GM19452 (cell line): ENCODE data around the gene BCL2L11.

Source experiments
- ATAC-seq: cut with Tn5 transposase; IDR thresholded peaks from one replicate; pipeline ENCODE4 v1.9.1; 2021; ENCODE audit not compliant: unreplicated experiment

BCL2L11 gene

GRCh38 chr2:111189106-111189505, 68.4 kb downstream of the BCL2L11 start:
- ATAC-seq = no peak

DNA sequence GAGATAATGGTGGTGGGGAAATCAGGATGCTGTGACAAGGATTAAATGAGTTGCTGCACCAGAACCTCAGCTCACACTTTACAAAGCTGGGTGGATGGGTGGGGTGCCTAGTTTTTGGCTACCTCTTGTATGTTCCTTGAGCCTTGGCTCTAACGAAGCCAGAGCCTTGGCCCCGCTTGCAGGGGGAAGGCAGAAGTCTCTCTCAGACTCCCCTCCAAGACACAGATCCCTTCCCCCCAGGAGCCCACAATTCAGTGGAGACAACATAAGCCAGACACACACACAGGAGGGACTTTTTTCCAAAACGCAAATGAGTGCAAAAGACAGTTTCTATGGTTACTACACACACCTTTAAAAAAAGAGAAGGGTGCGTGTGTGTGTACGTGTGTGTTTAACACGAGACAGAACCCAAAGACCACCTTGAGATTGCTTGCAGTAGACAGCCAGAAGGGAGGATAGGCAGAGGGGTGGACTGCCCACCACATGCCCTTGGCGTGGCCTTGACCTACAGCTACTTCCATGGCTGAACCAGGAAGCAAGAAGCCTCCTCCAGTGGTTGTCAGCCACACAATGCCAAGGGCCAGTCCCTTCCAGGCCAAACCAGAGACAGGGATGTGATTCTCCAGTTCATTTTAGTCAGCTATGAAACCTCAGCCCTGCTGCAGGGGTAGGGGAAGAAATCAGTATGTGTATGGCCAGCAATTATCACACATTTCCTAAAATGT, 70.3 kb downstream of the BCL2L11 start:
- no peak for ATAC-seq

GRCh38 chr2:111191877-111192276, 71.2 kb downstream of the BCL2L11 start:
- no peak for ATAC-seq

- no peak for ATAC-seq
Measured at GRCh38 chr2:111192776-111193368, 72.2 kb downstream of the BCL2L11 start.

DNA sequence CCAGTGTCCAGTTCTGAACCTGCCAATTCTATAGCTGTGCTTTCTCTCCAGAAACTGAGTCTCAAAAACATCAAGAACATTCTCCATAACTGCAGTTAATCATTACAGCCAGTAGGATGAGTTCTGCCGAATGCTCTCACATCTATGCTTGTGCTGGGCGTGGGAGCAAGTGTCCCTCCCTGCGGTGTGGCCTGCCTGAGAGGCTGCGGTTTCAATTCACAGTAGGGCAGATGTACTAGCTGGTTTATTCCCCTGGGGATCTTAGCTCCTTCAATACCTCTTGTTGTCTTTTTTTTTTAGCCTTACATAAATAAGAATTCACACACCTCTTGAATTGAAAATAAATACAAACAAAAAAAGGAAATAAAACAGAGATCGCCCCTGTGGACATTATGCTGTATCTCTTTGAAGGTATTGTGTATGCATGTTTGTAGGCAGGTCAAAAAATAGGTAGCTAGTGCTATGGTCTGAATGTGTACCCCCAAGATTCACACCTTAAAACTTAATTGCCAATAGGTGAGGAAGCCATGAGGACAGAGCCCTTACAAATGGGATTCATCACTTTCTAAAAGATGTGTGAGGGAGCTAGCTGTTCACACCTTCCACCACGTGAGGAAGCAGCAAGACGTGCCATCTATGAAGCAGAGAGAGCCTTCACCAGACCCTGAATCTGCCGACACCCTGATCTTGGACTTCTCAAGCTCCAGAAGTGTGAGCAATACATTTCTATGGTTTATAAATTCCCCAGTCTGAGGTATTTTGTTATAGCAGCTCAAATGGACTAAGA, 74.3 kb downstream of the BCL2L11 start:
- peak; percentile 77 for ATAC-seq

DNA sequence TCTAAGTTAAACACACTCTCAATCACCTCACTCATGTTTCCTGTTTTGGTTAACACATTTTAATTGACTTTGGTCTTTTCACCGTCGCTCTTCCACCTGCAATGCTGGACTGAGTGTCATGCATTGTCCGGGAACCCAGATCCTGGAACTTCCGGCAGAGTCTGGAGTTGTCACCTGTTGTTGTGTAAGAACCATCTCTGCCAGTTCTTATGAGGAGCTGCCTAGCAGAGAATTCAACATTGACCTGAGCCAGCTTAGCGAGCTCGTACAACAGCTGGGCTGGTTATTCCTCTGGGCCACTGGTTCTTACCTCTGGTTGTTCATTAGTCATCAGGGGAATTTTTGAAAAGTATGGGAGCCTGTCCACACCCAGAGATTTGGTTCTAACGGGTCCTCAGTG, 75.7 kb downstream of the BCL2L11 start:
- no peak for ATAC-seq

DNA sequence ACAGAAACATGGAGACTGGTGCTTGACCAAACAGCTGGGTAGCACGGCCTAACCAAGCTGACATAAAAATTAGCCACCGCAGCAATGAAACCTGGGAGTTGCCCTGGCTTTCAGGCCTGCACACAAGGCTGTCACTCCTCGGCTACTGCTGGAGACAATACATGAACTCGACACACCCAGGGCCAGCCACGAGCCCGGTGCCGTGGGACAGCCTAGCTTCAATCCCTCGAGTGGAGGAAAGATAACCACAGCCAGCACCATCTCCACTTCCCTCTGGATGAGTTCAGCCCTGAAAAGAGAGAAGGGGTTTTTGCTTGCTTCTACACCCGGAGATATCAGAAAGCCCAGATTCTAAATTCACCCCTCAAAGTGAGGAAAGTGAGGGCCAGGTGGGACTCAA, 78.0 kb downstream of the BCL2L11 start:
- ATAC-seq = no peak

- no peak for ATAC-seq
Measured at GRCh38 chr2:111199840-111200239, 79.1 kb downstream of the BCL2L11 start.

DNA sequence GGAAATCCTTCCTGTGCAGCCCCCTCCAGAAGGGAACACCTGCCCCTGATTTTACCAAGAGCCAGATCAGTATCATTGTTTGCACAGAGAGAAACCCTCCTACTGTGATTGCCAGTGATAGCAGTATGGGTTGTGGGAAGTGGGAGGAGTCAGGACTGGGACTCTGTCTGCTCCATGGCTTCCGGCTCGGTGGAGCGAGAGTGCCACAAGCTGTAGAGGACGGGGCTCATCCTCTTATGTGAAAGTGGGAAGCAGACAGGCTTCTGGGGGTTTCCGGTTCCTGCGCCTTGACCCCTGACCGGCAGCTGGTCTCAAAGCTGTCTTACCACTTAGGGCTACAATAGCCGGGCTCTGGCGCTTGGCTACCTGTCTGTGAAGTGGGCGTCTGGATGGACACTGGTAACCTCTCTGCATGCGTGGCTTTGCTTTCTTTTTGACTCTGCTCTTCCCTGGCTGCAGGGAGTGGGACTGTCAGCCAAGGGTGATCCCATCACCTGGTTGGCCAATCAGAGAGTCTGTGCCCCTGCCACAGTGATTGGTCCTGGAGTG, 79.7 kb downstream of the BCL2L11 start:
- ATAC-seq = no peak

GRCh38 chr2:111201214-111201613, 80.5 kb downstream of the BCL2L11 start:
- peak; percentile 85 for ATAC-seq

- no peak for ATAC-seq
Measured at GRCh38 chr2:111202266-111203040, 81.7 kb downstream of the BCL2L11 start.

DNA sequence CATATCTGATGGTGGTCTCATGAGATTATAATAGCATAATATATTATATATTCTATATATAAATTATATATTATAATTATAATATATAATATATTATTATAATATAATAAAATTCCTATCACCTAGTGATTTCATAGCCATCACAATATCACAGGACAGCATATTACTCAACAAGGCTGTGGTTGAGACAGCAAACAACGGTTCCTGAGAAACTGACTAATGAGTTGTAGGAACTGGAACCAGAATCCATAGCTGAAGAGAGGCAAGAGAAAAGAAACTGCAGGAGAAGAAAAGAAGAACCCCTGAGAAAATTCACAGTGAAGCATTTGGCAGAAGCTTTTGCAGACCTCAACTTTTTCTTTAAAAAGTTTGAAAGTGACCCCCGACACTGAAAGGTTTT, 84.0 kb downstream of the BCL2L11 start:
- ATAC-seq = no peak

- ATAC-seq = no peak
Measured at GRCh38 chr2:111205774-111206173, 85.1 kb downstream of the BCL2L11 start.

- no peak for ATAC-seq
Measured at GRCh38 chr2:111207851-111208250, 87.1 kb downstream of the BCL2L11 start.

GRCh38 chr2:111208639-111209038, 87.9 kb downstream of the BCL2L11 start:
- ATAC-seq = peak; percentile 18

DNA sequence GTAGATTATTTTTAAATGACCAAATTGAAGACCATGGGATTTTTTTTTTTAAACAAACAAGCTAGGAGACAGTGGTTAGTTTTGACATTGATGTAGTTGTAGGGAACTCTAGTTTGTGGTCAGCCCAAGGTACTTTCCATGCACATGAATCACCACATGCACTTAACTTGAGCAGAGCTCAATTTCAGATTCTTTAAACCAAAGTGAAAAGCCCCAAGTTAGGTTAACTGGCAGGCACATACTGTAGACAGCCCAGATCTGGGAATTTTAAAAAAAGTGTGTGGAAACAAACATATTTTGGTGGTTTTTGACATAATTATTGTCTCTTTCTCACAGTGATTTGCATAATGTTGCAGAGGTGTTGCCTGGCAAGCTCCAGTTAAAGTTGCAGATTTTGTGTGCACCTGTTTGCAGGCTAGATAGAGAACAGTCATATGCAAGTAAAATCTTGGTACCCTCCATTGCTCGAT, 88.4 kb downstream of the BCL2L11 start:
- peak; percentile 93 for ATAC-seq

GRCh38 chr2:111210036-111210435, 89.3 kb downstream of the BCL2L11 start:
- ATAC-seq = no peak

- ATAC-seq = no peak
Measured at GRCh38 chr2:111213877-111214276, 93.2 kb downstream of the BCL2L11 start.

DNA sequence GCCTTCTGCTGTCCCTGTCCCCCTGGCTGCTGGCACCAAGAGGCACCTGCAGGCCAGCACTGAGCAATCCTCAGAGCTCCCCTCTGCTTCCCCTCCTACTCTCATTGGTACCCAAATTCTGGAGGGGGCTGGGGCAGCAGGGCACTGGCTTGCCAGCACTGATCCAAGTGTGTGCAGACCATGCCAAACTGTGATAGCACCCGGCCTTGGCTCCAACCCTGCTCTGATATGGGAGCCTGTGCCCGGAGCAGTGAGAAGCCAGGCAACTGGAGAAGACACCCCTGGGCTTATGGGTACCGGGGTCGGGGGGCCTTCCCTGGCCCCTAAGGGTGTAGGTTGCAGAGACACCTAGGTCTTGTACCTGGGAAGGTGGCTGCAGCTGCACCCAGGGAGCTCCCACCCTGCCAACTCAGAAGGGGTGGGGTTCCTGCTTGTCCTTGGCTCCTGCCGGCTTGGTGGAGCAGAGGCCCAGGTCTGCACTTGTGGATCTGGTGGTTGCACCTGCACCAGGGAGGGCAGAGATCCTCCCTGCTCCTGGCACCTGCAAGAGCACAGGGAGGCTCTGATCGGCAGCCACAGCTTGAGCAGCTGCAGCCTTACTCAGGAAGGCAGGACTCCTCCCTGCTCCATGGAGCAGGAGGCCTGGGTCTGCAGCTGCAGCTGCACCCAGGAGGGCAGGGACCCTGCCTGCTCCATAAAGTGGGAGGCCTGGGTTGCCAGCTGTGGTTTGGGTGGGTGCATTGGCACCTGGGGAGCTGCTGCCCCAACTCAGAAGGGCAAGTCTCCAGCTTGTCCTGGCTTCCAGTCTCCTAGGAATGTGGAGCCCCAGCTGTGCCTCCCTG, 96.3 kb downstream of the BCL2L11 start:
- ATAC-seq = no peak
